Stimulated activated CD4-positive, alpha-beta T cell treated with anti-CD3 and anti-CD28 coated beads, Interleukin-1b, Interleukin-23, amount 100 ng/mL, for 24 hours (primary cell): ENCODE measurements around the gene RASSF1.
A peak's percentile ranks its signal among the peaks of the same experiment; 100 is the strongest.

Experiments
- DNase-seq, 4 experiments: peaks; one replicate each; pipeline ENCODE4 v3.0.0-alpha.2; 2020; ENCODE audit warnings: low read depth in 4 of 4, low spot score in 1 of 4

Gene RASSF1

DNA sequence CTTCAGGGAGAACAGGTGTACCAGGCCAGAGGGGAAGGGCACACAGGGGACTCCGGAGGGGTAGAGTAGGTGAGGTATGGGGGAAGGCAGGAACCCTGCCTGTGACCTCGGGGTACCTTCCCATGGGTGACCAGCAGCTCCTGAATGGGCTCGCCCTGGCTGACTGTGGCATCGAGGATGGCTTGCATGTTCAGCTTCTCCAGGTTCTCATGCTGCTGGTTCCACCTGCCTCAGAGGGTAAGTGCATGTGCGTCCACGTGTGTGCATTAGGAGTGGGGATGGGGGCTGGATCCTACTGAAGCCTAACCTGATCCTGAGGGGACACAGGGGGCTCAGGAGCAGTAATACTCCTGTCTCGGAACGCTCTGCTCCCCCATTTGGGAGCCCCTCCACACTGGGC is 4.4 kb upstream of the RASSF1 start:
- DNase-seq: no peak

DNA sequence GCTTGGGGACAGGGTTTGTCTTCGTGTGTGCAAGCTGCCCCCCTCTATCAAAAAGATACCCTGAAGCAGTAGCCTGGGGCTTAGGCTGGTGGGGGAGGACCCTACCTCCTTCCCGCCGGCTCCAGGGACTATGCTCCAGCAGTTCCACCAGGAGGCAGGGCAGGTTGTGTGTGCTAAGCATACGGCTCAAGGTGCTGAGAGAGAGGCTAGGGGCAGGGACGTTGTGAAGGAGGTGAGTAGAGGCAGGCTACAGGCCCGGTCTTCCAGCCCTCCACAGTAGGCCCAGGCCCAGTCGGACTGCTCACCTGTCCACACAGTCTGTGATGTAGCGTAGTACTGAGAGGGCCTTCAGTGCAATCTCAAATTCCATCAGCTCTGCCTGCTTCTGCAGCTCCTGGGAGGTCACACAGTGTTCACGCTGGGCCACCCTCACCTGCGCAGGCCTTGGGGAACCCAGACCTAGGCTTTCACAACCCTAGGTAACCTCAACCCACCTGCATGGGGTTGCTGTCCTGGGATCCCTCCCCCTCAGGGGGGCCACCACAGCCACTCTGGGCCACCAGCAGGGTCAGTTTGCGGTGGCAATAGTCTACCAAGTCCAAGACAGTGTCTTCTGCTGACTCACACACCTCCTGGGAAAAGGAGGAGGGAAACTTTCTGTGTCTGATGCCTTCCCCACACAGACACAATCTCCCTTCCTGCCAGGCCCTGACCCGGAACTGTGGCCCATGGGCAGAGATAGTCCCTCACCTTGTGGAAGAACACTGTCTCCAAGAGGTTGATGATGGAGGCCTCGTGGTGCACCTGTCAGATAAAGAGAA is 2.4 kb upstream of the RASSF1 start:
- DNase-seq: no peak

DNA sequence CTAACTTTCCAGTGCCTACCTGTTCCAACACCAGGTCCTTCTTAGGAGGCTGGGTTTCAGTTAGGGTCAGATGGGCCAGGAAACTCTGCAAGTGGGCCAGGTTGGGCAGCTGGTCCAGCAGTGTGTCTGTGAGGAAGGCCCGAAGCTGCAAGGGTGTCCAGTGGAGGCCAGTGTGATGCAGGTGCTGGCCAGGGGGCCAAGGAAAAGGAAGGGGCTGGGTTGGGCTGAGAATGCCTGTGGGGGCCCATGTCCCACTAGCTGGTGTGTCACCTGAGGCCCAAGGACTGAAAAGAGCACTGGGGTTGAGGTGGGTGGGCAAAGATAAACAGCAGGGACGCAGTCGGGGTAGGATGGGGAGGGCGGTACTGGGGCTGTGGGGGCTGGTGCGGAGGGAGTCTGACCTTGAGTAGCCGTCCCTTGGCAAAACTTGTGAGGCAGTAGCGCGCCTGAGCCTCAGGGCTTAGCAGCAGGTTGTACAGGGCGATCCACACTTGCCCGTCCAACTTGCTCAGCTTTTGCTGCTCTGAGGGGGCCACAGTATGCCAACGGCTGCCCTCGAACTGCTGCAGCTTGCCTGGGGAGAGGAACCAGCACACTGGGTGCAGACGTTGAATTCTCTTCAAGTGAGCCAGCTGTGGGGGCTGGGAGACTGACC is 1.5 kb upstream of the RASSF1 start:
- no peak for DNase-seq

DNA sequence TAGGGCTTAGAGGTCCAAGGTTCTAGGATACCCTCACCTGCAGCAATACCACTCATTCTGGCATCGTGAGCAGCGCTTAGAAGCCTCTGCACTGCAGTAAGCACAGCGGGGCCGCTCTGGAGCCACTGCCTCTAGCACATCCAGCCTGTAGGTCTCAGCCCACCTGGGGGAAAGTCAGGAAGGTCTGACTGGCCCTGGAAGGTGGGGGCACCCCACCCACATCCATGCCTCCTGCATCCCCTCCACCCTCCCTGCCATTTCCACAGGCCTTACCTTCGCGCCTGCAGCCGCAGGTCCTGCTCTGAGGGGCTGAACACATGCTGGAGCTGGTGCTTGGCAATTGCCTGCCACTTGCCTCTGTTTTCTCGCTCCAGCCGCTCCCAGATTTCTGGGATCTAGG is 901 bp upstream of the RASSF1 start:
- no peak for DNase-seq

DNA sequence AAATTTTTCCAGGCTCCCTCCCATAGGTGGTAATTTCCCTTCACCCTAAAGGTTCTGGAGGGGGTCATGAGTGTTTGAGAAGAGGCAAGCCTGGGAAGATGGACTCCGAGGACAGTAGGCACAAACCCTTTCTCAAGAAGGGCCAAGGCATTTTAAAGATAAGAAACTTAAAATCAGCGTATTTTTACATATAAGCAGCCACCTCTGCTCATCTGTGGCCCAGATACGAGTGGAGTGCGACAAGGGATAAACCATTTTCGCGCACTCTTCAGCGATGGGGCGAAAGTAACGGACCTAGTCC is 539 bp downstream of the RASSF1 start:
- DNase-seq: no peak

DNA sequence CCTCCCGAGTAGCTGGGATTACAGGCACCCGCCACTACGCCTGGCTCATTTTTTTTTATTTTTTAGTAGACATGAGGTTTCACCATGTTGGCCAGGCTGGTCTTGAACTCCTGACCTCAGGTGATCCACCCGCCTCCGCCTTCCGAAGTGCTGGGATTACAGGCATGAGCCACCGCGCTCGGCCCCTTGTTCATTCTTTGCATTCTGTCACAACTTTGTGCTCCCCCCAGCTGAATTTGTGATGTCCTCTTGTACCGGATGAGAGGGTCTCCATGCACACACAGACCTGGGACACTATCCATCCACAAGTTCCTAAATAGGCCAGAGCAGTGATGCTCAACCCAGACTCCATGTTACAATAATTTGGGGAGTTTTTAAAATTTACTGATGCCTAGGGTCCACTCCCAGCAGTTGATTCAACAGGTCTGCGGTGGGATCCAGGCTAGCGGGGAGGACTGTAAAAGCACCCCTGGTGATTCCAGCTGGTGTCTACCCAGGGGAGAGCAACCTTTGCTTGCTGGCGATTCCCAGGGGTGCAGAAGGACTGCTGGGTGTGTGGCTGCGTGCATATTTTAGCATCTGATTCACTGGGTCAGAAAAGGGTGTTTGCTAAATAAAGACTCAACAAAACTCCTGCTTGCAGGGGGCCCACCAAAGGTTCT is 1.0 kb downstream of the RASSF1 start:
- no peak for DNase-seq

DNA sequence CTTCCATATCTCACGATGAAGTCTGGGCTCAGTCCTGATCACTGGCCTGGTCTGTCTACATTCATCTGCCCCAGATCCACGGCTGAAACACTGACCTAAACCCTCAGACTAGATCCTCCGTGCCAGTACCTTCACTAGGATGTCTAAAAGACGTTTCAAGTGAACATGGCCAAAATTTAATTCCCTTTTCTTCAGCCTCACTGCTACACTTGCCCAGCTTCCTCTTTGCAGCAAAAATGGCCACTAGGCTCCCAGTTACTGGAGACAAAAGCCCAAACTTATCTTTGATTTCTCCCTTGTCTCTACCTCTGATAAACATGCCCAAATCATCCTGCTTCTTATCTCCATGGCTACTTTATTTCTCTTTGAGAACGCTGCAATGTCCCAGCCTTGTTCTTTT is 1.7 kb downstream of the RASSF1 start:
- DNase-seq: no peak

DNA sequence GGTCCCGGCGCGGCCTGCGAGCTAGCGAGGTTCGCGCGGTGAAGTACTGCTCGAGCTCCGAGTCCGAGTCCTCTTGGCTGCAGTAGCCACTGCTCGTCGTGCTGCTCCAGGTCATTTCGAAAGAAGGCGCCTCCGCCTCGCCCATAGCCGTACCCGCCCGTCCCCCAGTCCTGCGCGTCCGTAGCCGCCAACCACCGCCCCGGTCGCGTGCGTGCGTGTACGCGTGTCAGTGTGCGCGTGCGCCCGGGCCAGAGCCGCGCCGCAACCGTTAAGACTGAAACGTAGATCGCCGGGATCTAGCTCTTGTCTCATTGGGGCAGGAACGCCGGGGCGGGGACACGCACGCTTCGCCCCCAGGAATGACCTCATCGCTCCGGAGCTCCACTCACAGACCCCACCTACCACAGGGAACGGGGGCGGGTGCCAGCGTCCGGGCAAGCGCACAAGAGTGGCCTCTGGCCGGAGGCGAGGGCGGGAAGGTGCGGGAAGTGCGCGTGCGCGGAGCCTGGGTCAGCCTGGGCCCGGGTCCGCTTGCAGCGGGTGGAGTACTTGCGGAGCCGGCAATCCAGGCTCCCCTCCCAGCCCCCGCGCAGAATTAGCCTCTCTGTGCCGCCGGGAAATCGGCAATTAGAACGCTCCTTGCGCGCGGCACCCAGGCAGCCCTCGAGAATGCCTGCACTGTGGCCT is 3.3 kb downstream of the RASSF1 start:
- DNase-seq: peak; percentile 86 to 99 (median 93)

DNA sequence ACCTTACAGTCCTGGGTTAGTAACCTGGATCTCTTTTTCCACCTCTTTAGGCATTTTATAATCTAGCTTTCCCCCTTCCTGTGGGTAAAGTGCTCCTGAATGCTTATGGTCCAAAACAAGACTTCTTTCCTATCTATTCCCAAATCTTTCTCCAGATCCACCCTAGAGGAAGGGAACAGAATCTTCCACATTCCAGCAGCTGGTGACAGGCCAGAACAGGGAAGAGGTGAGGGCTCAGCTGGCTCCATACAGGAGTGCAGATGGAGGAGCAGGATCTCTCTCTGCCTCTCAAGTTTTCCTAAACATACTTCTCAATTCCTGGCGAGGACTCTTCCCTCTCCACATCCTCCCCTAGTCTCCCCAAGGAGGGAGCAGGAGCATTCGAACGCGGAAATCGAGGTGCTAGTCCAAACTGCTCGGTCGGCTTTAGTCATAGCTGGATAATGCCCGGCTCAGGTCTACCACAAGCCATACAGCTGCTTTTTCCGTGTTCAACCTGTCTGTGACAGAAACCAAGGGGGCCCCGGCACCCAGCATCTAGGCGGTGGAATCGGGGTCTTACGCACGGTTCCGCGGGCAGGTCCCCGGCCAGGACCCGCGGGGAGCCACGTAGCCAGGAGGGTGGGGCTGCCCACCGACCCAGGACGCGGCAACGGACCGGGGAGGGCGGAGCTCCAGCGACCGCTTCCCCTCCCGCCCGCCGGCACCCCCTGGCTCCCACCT is 4.0 kb downstream of the RASSF1 start:
- peak in 1 of 4 experiments; percentile 26 for DNase-seq

DNA sequence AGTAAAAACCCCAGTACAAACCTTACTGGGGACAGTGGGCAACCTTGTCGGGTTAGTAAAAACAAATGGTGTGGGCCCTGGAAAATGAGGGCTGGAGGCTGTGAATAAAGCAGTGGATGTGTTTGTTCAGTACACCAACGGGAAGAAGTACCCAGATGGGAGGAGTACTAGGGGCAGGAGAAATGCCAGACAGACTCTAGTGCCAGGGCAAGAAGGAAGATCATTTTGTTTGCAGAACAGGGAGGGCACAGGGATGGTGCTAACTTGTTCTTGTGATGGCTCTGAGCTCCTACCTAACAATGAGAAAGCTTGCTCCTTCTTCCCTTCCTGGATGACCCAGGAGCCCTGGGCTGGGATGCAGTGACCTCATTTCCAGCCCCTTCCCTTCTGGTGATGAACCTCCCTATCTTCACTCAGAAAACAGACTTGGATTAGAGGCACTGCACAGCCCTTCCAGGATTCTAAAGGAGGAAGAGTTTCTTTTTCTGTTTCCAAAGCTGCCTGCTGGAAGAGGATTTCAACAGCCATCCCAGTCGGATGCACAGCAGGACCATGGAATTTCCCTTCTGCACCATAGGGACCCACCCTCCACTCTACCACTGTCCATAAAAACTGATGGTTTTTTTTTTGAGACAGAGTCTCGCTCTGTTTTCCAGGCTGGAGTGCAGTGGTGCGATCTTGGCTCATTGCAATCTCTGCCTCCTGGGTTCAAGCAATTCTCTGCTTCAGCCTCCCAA is 6.1 kb downstream of the RASSF1 start:
- DNase-seq: no peak

DNA sequence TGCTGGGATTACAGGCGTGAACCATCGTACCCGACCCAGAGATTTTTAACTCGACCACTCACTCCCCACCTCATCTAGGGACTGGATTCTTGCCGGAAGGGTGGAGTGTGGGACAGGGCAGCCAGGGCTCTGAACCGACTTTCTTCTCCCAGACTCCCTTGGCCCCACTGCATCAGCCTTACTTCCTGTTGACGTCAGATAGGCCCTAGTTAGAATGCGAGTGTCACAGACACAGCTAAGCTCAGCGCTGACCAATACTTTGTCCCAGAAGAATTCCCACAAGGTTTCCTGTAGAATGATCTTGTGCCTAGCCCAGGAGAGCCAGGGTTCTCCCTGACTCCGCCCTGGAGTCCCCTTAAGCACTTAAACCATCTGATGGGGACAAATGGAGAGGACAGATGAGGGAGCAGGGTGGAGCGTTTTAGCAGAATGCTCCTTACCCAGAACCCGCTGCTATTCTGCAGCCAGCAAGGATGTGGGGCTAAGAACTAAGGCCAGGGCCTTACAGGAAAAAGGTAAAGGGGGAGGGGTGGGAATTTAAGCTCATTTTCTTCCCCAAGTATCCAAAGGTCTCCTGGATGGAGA is 6.8 kb downstream of the RASSF1 start:
- DNase-seq: no peak

DNA sequence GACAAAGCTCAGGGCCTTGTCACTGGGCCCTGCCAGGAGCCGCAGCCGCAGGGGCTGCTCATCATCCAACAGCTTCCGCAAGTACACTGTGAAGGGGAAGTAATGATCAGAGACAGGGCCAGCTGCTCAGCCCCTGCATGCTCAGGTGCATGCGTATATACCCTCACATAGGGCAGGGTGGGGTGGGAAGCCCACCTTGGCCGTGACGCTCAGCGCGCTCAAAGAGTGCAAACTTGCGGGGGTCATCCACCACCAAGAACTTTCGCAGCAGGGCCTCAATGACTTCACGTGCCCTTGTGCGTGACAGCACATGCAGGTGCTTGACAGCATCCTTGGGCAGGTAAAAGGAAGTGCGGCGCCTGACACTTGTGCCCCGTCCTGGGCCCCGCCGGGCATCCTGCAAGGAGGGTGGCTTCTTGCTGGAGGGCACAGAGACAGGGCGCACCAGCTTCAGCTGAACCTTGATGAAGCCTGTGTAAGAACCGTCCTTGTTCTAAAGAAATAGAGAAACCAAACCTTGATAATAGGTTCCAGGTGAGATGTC is 9.2 kb downstream of the RASSF1 start:
- DNase-seq: no peak

DNA sequence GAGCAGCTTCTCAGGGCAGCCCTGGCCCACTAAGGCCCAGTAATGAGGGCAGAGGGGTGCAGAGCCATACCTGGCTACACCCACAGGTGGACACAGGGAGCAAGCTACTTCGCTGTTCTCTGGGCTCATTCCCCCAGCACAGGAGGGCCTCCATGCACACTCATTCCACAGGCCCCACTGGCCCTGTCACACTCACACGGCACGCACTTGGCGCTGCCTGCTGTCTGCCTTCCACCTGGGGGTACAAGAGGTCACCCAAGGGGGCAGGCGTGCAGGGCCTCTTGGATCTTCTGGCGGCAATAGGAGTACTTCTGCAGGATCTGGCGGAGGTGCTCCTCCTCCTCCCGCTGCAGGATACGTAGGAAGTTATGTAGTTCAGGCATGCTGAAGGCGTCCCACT is 10.3 kb downstream of the RASSF1 start:
- no peak for DNase-seq

DNA sequence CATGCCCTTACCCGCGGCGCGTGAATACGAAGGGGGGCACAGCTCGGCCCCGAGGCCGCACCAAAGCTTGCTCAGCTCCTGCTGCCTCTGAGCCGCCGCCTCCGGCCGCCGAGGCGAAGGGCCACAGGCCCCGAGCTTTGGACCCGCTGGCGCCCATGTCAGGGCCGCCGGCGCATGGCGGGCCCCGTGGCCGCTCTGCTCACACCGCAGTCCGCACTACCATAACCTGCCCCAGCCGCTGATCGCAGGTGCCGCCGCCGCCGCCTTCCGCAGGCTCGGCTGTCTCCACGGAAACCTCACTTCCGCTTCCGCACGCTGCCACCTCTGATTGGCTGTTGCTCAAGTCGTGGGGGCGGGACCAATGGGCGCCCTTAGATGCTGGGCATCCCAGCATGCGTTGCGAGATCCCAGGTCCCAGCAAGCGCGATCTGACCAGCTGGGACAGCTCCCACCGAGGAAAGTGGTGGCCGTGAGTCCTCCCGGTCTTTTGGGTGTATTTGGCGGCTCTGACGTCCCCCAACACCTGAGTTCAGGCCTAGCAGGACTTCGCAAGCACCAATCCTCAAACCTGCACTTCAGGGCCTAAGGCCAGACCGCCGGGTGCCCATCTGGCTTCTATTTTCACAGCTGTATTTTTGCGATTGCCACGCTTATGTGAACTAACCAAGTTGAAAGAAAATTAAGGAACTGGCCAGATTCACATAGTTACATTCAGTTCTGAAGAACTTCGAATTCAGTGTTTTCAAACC is 12.5 kb downstream of the RASSF1 start, which contains the start of gene TUSC2:
TUSC2 (minus strand) TSS at position 281 of the 749 bp plus-strand sequence; CDS start at position 157, 124 bp downstream.
- peak; percentile 89 to 94 (median 92) for DNase-seq

DNA sequence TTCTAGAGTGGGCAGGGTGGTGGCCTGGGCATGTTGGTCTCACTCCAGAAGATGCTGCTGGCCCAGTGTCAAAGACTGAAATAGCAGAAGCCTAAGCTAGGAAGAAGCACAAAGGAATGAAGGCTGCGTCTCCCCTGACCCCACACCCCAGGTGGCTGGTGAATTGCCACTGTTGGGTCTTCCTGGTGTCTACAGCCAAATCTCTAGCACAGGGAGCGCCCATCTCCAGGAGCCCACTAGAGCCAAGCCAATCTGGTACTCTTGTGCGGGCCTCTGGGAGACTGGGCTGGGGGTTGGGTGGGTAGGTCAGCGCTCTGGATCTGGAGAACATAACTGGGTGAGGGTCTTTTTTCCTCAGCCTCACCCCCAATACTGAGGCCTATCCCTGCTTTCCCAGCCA is 13.5 kb downstream of the RASSF1 start:
- DNase-seq: no peak

DNA sequence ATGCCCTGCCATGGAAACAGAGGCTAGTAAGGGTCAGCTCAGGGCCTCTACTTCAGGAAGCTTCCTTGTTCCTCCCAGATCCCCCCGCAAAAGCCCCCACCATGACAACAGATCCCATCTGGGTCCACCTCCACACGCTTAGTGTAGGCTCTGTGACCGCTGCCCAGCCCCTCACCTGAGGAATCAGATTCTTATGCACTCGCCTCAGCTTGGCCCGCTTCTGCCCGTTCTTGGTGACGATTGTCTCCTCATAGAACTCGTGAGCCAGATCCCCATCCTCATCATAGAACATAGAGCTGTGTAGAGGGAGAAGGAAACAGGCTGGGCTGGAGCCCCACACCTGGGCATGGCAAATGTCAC is 14.5 kb downstream of the RASSF1 start:
- no peak for DNase-seq

DNA sequence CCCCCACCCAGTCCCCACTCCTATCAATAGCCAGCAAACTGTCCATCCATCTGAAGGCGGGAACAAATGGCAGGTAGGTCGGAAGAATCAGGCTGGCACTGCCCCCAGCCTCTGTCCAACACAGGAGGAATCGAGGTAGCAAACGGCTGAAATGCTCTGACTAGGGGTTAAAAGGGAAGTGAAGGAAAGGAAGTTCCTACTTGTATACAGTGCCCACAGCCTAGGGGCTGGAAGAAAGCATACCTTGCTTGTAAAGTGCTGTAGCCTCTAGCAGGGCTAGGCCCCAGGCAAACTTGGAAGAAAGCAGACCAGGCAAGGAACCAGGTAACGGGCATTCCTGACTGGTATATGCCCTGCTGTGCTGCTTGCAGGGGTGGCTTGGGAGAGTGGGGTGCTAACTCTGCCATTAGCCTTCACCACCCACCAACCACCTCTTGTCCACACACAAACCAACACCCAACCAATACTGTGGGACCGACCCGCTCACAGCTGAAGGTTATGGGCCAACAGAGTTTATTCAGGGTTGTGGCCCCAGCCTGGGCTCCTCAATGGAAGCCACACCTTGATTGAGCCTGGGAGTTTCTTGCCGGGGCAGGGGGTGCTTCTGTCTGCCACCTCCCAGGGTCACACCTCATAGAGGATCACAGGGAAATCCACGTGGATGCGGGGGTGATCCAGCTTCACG is 15.0 kb downstream of the RASSF1 start:
- no peak for DNase-seq

DNA sequence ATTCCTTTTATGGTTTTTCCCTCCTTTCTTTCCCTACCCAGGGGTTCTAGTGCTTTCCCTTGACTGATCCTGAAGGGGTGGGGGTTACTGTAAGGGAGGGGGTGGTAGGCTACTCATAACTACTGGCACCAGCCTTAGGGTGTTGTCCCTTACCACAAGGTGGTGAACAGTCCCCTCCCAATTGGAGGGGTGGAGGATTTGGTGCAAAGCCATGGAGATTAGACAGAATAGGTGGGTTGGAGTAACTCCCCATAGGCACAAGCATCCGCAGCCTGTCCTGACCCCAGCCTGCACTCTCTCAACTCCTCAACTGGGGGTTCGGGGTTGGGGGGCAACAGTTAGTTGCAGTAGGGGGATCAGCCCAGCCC is 15.5 kb downstream of the RASSF1 start:
- DNase-seq: no peak
